Measurements from ENCODE around the gene MYO15B.

The MYO15B gene

GRCh38 chr17:75617218-75617617 is 29.6 kb downstream of the MYO15B start:
- TF ChIP-seq CTCF (IDR thresholded peaks at IDR 0.05; ENCODE audit: borderline replicate concordance, control extremely low read depth, extremely low read depth, insufficient read depth, missing control alignments) = no peak
- in situ Hi-C loops (cut with MboI; ENCODE audit: low sequenced_read_pairs, unreplicated experiment) = loop anchor here (10.0 kb wide), 1 partner anchor 128 kb away; no protein-coding TSS in a partner anchor
- no peak for DNase-seq (ENCODE audit: low spot score)

- TF ChIP-seq CTCF (IDR thresholded peaks at IDR 0.05; ENCODE audit: borderline replicate concordance, control extremely low read depth, extremely low read depth, insufficient read depth, missing control alignments) = no peak
- in situ Hi-C loops (cut with MboI; ENCODE audit: low sequenced_read_pairs, unreplicated experiment) = loop anchor here (10.0 kb wide), 1 partner anchor 127 kb away; no protein-coding TSS in a partner anchor
- DNase-seq (ENCODE audit: low spot score) = no peak
Measured at GRCh38 chr17:75617675-75618074, 30.1 kb downstream of the MYO15B start.

- DNase-seq (ENCODE audit: low spot score) = peak; percentile 64
- in situ Hi-C loops (cut with MboI; ENCODE audit: low sequenced_read_pairs, unreplicated experiment) = loop anchor here (10.0 kb wide), 1 partner anchor 125 kb away; no protein-coding TSS in a partner anchor
- no peak for TF ChIP-seq CTCF (IDR thresholded peaks at IDR 0.05; ENCODE audit: borderline replicate concordance, control extremely low read depth, extremely low read depth, insufficient read depth, missing control alignments)
Measured at GRCh38 chr17:75619506-75620431, 32.2 kb downstream of the MYO15B start.

- in situ Hi-C loops (cut with MboI; ENCODE audit: low sequenced_read_pairs, unreplicated experiment) = no loop called here
- no peak for TF ChIP-seq CTCF (IDR thresholded peaks at IDR 0.05; ENCODE audit: borderline replicate concordance, control extremely low read depth, extremely low read depth, insufficient read depth, missing control alignments)
- no peak for DNase-seq (ENCODE audit: low spot score)
Measured at GRCh38 chr17:75621489-75621888, 33.9 kb downstream of the MYO15B start.

- DNase-seq (ENCODE audit: low spot score) = no peak
- in situ Hi-C loops (cut with MboI; ENCODE audit: low sequenced_read_pairs, unreplicated experiment) = no loop called here
- TF ChIP-seq CTCF (IDR thresholded peaks at IDR 0.05; ENCODE audit: borderline replicate concordance, control extremely low read depth, extremely low read depth, insufficient read depth, missing control alignments) = no peak
Measured at GRCh38 chr17:75622076-75622475, 34.5 kb downstream of the MYO15B start.

GRCh38 chr17:75622771-75623273 is 35.2 kb downstream of the MYO15B start:
- in situ Hi-C loops (cut with MboI; ENCODE audit: low sequenced_read_pairs, unreplicated experiment) = no loop called here
- no peak for DNase-seq (ENCODE audit: low spot score)
- TF ChIP-seq CTCF (IDR thresholded peaks at IDR 0.05; ENCODE audit: borderline replicate concordance, control extremely low read depth, extremely low read depth, insufficient read depth, missing control alignments) = no peak
